ENCODE measurements around the gene CACNG5.
"Not testable (repeated sequence)": the region's sequence is repeated elsewhere in the genome, so short reads cannot be mapped to it uniquely, and the experiment has no call there.

The CACNG5 gene

DNA sequence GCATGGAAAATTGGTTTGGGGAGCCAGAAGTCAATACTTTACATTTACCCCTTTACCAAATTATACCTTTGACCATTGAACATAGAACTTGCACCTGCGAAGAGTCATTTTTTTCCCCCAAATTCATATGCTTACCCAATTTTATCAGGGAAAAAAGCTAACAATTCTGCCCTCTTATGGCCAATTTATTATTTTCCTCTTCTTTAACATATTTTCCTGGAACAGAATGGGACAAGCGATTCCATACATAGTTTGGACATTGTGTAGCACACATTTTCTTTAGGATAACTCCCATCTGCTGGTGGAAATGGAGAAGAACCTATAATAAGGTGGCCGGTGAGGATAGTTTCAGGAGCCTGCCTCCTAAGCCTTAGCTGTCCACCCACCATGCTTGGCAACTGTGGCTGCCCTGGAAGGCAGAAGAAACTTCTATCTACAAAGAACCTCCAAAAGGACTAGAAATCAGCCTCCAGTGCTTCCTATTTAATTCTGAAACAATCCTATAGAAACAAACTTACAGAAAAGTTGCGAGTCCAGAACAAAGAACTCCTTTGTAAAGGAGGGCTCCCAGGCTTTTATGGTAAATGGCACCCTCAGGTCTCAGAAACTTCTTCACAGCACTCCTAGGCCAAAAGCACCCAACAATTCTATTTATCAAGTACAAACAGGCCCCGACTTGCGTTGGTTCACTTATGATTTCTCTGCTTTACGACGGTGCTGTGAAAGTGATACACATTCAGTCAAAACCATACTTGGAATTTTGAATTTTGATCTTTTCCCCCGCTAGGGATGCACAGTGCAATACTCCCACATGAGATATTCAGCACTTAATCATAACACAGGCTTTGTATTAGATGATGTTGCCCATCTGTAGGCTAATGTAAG lies 65.5 kb downstream of the CACNG5 start:
- Histone ChIP-seq H3K9me3 (ENCODE audit: control insufficient read depth, low read length) (no peaks in the 10 kb centered on the region), H3K27me3 (ENCODE audit: control insufficient read depth, insufficient read depth, low read length) (no peaks in the 10 kb centered on the region), H3K4me1 (ENCODE audit: control insufficient read depth, insufficient read depth, low read length) (peaks cover 9% of the 10 kb centered on the region), H3K4me3 (ENCODE audit: low read length) (no peak overlapping the region), H3K36me3 (ENCODE audit: control insufficient read depth, insufficient read depth, low read length) (no peaks in the 10 kb centered on the region), H3K9ac (ENCODE audit: low read length) (no peak overlapping the region)

DNA sequence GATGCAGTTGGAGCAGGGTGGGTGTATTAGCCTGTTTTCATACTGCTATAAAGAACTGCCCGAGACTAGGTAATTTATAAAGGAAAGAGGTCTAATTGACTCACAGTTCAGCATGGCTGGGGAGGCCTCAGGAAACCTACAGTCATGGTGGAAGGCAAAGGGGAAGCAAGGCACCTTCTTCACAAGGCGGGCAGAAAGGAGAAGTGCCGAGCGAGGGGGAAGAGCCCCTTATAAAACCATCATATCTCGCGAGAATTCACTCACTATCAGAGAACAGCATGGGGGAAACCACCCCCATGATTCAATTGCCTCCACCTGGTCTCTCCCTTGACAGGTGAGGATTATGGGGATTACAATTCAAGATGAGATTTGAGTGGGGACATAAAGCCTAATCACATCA lies 68.4 kb downstream of the CACNG5 start:
- not testable (repeated sequence) for H3K27me3 ChIP-seq (ENCODE audit: control insufficient read depth, insufficient read depth, low read length); H3K9me3 ChIP-seq (ENCODE audit: control insufficient read depth, low read length); H3K36me3 ChIP-seq (ENCODE audit: control insufficient read depth, insufficient read depth, low read length); H3K9ac ChIP-seq (ENCODE audit: low read length); H3K4me3 ChIP-seq (ENCODE audit: low read length)
- H3K4me1 ChIP-seq (ENCODE audit: control insufficient read depth, insufficient read depth, low read length) = peaks cover 13% of the 10 kb centered on the region

DNA sequence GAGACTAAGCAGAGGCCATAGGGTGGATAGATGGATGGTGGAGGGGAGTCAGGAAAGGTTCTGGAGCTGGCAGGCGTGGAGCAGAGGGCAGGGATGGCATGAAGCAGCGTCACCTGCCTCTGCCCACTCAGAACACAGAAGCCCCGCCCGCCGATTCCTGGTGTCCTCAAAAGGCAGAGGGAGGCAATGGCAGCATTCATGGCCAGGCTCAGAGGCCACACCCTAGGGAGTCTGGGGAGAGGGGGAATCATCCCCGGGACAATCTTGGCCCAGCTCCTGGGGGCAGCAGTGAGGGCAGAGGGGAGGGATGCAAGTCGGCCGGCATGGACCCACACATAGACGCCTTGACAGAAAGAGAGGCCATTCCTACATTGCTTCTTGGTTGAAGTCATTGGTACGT lies 68.9 kb downstream of the CACNG5 start:
- no peaks in the 10 kb centered on the region for H3K27me3 ChIP-seq (ENCODE audit: control insufficient read depth, insufficient read depth, low read length)
- H3K4me1 ChIP-seq (ENCODE audit: control insufficient read depth, insufficient read depth, low read length) = peaks cover 13% of the 10 kb centered on the region
- H3K9ac ChIP-seq (ENCODE audit: low read length) = no peak overlapping the region
- H3K9me3 ChIP-seq (ENCODE audit: control insufficient read depth, low read length) = no peaks in the 10 kb centered on the region
- H3K4me3 ChIP-seq (ENCODE audit: low read length) = no peak overlapping the region
- H3K36me3 ChIP-seq (ENCODE audit: control insufficient read depth, insufficient read depth, low read length) = no peaks in the 10 kb centered on the region

DNA sequence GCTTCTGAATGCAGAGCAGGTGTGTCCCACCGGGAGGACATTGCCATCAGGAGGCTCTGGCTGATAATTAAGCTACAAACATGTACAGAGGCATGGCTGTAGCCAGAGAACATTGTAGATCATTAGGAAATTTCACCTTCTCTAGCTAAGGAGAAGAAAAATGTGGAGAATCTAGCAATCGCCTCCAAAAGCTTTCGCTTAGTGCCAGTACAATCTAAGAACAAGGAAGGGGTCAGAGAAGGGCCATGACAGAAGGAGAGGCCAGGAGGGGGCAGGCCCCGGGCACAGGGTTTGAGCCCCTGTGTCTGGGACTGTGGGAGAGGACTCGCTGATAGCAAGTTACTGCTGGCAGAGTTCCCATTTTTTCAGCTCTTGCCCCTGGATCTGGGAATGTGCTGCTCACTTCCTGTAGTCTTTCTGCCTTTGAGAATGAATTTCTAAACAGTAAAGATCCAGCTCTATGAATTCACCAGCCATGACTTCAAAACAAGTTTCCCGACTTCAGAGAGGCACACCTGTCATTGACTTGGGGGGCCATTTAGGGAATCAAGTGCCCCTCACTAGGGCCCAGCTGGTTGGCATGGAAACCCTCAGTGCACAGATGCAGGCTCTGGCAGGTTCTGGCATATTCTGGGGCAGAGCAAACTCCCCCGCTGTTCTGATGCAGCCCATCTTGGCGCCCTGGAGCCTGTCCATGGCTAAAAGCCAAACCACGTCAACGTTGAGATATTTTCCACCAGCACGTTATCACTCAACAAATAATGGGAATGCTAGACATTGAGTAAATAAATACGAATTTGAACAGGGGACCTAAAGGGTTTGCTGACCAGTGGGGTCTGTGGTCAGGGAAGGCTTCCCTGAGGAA lies 70.1 kb downstream of the CACNG5 start:
- no peak overlapping the region for H3K9ac ChIP-seq (ENCODE audit: low read length)
- peaks cover 13% of the 10 kb centered on the region for H3K4me1 ChIP-seq (ENCODE audit: control insufficient read depth, insufficient read depth, low read length)
- H3K9me3 ChIP-seq (ENCODE audit: control insufficient read depth, low read length) = no peaks in the 10 kb centered on the region
- H3K27me3 ChIP-seq (ENCODE audit: control insufficient read depth, insufficient read depth, low read length) = no peaks in the 10 kb centered on the region
- H3K4me3 ChIP-seq (ENCODE audit: low read length) = no peak overlapping the region
- no peaks in the 10 kb centered on the region for H3K36me3 ChIP-seq (ENCODE audit: control insufficient read depth, insufficient read depth, low read length)

DNA sequence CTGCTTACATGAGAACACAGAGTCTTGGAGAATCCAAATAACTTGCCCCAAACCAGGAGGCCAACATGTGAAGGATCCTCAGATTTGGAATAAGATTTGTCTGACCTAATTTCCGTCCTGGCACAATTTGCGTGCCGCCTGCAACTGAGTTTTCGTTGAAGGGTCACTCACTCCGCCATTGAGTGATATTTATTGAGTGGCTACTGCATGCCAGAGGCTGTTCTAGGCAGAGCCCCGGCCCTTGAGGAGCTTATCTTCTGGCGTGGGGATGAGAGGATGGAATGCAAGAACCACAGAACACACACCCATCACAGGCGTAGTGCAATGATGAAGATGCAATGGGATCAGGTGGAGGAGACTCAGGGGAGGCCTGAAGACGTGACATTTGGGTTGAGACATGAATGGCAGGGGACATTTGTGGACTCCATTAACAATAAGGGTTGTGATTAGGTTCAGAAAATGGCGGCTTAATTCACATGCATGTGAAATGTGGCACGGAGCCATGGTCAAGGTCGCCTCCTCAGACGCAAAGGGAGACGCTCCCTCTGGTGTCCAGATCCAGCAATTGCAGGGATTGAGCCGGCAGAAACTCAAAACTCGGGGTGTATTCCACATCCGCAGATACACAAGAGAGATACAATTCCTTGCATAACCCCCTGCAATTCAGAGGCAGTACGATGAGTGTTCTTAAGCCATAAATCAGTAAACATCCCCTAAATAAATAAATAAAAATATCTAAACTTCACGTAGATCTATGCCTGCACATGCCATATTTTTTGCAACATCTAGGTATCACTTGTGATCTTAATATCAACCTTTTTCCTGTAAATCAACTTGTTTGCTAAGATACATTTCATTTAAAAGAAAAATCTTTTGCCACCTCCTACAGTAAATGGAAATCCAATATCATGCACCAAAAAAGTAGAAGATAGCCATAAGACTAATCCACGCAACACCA lies 71.7 kb downstream of the CACNG5 start:
- no peaks in the 10 kb centered on the region for H3K27me3 ChIP-seq (ENCODE audit: control insufficient read depth, insufficient read depth, low read length)
- no peaks in the 10 kb centered on the region for H3K9me3 ChIP-seq (ENCODE audit: control insufficient read depth, low read length)
- no peak overlapping the region for H3K4me3 ChIP-seq (ENCODE audit: low read length)
- H3K4me1 ChIP-seq (ENCODE audit: control insufficient read depth, insufficient read depth, low read length) = peaks cover 13% of the 10 kb centered on the region
- H3K36me3 ChIP-seq (ENCODE audit: control insufficient read depth, insufficient read depth, low read length) = no peaks in the 10 kb centered on the region
- no peak overlapping the region for H3K9ac ChIP-seq (ENCODE audit: low read length)

DNA sequence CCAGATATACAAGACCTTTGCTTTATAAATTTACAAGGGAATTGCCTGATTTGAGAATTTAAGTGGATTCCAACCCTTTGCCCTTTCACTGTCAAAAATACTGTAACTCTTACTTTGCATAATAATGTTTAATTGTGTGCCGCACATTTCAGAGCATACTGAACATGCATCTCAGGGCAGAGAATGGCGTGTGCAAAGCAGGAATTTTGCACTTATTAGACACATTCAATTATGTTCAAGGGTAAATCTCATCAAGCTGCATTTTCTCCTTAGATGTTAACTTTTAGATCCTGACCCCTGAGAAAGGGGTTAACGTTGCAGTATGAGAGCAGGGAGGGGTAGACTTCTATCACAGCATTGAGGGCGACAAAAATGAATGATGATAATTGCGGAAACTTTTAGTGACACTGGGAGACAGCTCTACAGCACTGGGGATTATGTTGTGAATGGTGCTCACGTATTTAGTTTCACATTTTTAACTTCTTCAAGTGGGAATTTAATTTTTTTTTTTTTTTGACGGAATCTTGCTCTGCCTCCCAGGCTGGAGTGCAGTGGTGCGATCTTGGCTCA lies 75.0 kb downstream of the CACNG5 start:
- Histone ChIP-seq H3K4me1 (ENCODE audit: control insufficient read depth, insufficient read depth, low read length) (peaks cover 11% of the 10 kb centered on the region), H3K36me3 (ENCODE audit: control insufficient read depth, insufficient read depth, low read length) (no peaks in the 10 kb centered on the region), H3K4me3 (ENCODE audit: low read length) (no peak overlapping the region), H3K9ac (ENCODE audit: low read length) (no peak overlapping the region), H3K9me3 (ENCODE audit: control insufficient read depth, low read length) (no peaks in the 10 kb centered on the region), H3K27me3 (ENCODE audit: control insufficient read depth, insufficient read depth, low read length) (peaks cover 10% of the 10 kb centered on the region)

DNA sequence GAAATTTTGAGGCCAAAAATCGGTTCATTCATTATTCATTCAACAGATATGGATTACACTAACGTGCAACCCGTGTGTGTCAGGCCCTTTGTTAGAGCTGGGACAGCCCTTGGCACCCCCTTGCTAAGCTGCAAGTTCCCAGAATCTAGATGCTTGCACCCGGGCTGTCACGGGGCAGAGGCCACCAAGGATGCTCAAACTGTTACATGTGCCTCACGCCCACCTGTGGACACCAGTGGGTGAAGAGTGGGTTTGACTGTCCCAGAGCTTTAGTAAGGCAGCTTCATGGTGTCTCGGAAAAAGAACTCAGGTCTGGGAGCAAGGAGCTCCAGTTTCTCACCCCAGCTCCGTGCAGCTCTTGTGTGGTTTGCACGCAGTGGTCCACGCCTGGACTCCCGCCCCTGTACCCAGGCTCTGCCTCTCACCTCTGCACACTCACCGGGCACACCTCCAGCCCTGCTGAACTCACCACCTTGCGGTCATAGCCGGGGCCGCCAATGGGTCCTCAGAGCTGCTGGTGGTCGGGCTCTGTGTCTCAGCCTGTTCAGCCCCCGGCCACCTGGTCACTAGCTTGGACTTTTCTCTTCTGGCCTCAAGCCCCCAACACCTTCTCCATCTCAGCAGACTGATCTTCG lies 75.9 kb downstream of the CACNG5 start:
- peaks cover 10% of the 10 kb centered on the region for H3K27me3 ChIP-seq (ENCODE audit: control insufficient read depth, insufficient read depth, low read length)
- peaks cover 5% of the 10 kb centered on the region for H3K4me1 ChIP-seq (ENCODE audit: control insufficient read depth, insufficient read depth, low read length)
- no peak overlapping the region for H3K9ac ChIP-seq (ENCODE audit: low read length)
- H3K4me3 ChIP-seq (ENCODE audit: low read length) = no peak overlapping the region
- H3K36me3 ChIP-seq (ENCODE audit: control insufficient read depth, insufficient read depth, low read length) = no peaks in the 10 kb centered on the region
- no peaks in the 10 kb centered on the region for H3K9me3 ChIP-seq (ENCODE audit: control insufficient read depth, low read length)

DNA sequence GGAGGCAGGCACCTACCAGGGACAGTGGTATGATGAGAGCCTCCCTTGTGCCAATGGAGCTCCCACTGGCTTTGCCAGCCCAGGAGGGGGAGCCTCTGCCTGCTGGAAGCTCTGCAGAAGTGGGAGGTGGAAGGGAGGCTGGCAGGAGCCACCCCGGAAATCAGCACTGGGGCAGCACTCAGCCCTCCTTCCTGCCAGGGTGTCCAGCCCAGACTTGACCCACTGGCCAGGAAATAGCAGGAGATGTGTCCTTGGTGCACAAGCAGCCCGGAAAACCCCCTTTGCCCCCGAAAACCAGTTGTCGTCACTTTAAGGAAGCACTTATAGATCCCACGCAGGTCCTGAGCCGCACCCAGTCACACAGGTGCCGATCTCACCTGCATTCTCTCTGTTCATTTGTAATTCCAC lies 80.3 kb downstream of the CACNG5 start:
- no peaks in the 10 kb centered on the region for H3K9me3 ChIP-seq (ENCODE audit: control insufficient read depth, low read length)
- H3K4me3 ChIP-seq (ENCODE audit: low read length) = no peak overlapping the region
- H3K4me1 ChIP-seq (ENCODE audit: control insufficient read depth, insufficient read depth, low read length) = peaks cover 5% of the 10 kb centered on the region
- H3K36me3 ChIP-seq (ENCODE audit: control insufficient read depth, insufficient read depth, low read length) = no peaks in the 10 kb centered on the region
- no peak overlapping the region for H3K9ac ChIP-seq (ENCODE audit: low read length)
- H3K27me3 ChIP-seq (ENCODE audit: control insufficient read depth, insufficient read depth, low read length) = peaks cover 10% of the 10 kb centered on the region

DNA sequence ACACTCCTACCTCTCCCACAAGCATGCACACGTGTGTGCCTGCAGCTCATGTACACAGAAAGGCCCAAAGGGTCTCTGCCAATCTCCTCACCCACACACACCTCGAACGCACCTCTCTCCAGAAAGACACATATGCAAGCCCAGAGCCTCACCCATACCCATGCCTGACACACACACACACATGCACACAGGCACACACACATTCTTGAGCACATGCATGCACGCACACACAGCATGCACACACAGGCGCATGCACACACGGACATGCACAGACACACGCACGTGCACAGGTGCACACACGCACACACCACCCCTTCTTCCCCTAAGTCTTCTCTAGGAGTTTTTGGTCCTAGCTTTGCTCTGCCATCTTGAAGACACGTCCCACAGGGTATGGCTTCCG lies 80.9 kb downstream of the CACNG5 start:
- Histone ChIP-seq H3K4me3 (ENCODE audit: low read length) (no peak overlapping the region), H3K36me3 (ENCODE audit: control insufficient read depth, insufficient read depth, low read length) (no peaks in the 10 kb centered on the region), H3K9me3 (ENCODE audit: control insufficient read depth, low read length) (no peaks in the 10 kb centered on the region), H3K4me1 (ENCODE audit: control insufficient read depth, insufficient read depth, low read length) (peaks cover 5% of the 10 kb centered on the region), H3K27me3 (ENCODE audit: control insufficient read depth, insufficient read depth, low read length) (peaks cover 10% of the 10 kb centered on the region), H3K9ac (ENCODE audit: low read length) (no peak overlapping the region)

DNA sequence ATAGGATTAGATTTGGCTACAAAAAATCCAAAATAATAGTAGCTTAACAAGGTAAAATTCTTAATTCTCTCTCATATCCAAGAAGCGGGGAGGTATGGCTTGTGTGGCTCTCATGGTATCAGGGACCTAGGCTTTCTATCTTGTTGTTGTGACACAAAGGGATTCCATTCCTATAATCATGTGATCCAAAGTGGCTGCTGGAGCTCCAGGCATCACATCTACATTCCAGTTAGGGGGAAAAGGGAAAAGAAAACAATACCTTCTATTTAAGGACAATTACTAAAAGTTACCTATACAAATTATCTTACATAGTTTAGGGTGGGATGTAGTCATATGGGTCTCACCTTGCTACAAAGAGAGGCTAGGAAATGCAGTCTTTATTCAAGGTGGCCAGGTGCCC lies 82.0 kb downstream of the CACNG5 start:
- Histone ChIP-seq H3K27me3 (ENCODE audit: control insufficient read depth, insufficient read depth, low read length) (peaks cover 9% of the 10 kb centered on the region), H3K36me3 (ENCODE audit: control insufficient read depth, insufficient read depth, low read length) (no peaks in the 10 kb centered on the region), H3K4me1 (ENCODE audit: control insufficient read depth, insufficient read depth, low read length) (peaks cover 5% of the 10 kb centered on the region), H3K9me3 (ENCODE audit: control insufficient read depth, low read length) (no peaks in the 10 kb centered on the region), H3K9ac (ENCODE audit: low read length) (no peak overlapping the region), H3K4me3 (ENCODE audit: low read length) (no peak overlapping the region)

DNA sequence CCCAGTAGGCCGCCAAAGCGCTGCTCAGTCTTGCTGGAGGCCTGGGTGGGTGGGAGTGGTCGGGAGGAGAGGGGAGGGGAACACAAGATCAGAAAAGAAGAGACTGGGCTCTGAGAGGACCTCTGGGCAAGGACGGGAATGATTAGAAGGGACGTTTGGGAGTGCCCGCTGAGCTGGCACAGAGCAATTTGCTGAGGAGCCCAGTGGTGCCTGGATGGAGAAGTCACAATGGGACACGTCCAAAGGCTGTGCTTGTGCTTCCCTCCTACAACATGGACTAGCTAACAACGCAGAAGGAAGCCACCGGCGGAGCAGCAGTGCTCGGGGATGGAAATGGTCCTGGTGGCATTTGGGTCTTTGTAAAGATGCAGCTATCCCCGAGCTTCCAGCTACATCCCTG lies 84.0 kb downstream of the CACNG5 start:
- no peaks in the 10 kb centered on the region for H3K9me3 ChIP-seq (ENCODE audit: control insufficient read depth, low read length)
- peaks cover under 1% of the 10 kb centered on the region for H3K27me3 ChIP-seq (ENCODE audit: control insufficient read depth, insufficient read depth, low read length)
- no peak overlapping the region for H3K4me3 ChIP-seq (ENCODE audit: low read length)
- peaks cover 5% of the 10 kb centered on the region for H3K4me1 ChIP-seq (ENCODE audit: control insufficient read depth, insufficient read depth, low read length)
- H3K9ac ChIP-seq (ENCODE audit: low read length) = no peak overlapping the region
- H3K36me3 ChIP-seq (ENCODE audit: control insufficient read depth, insufficient read depth, low read length) = no peaks in the 10 kb centered on the region
